SU-DHL-6 (cell line): ENCODE measurements around the gene ERP29.

ENCODE experiments used
- CTCF ChIP-seq: fragments of 200-600 bp; sonication (generic); IDR thresholded peaks from one replicate; pipeline ENCODE4 v1.5.1; 2017; ENCODE audit warnings: antibody characterized with exemption, mild to moderate bottlenecking, low read length, moderate library complexity; ENCODE audit not compliant: insufficient read depth, poor library complexity, severe bottlenecking
- EZH2phosphoT487 ChIP-seq: fragments of 200-600 bp; sonication (generic), shearing (Covaris generic); conservative IDR thresholded peaks from 2 replicates; pipeline ENCODE4 v1.6.1; 2018; ENCODE audit warnings: mild to moderate bottlenecking, antibody characterized with exemption, low read length, moderate library complexity, mixed read lengths

- TF ChIP-seq CTCF: no peak
- TF ChIP-seq EZH2phosphoT487: no peak
Measured at GRCh38 chr12:112017041-112017440, 3.8 kb downstream of the ERP29 start.
